HUES48 (cell line): ENCODE measurements around the gene WDR87.

Experiments used
- H3K27ac ChIP-seq: one replicate; pipeline ENCODE4 v1.7.0; 2013; ENCODE audit warnings: low read depth, low read length, inconsistent platforms
- H3K27me3 ChIP-seq: 2 replicates; pipeline ENCODE4 v1.6.1; 2013; ENCODE audit warnings: mild to moderate bottlenecking, low read length; ENCODE audit not compliant: control insufficient read depth, insufficient read depth
- H3K36me3 ChIP-seq: 2 replicates; pipeline ENCODE4 v1.6.1; 2013; ENCODE audit warnings: low read length; ENCODE audit not compliant: control insufficient read depth, insufficient read depth
- H3K4me1 ChIP-seq: 2 replicates; pipeline ENCODE4 v1.6.1; 2013; ENCODE audit warnings: mild to moderate bottlenecking, low read length; ENCODE audit not compliant: control insufficient read depth, insufficient read depth
- H3K4me3 ChIP-seq: 2 replicates; pipeline ENCODE4 v1.5.1; 2013; ENCODE audit warnings: mild to moderate bottlenecking, low read depth, low read length
- H3K9ac ChIP-seq: 2 replicates; pipeline ENCODE4 v1.6.1; 2013; ENCODE audit warnings: mild to moderate bottlenecking, low read depth, low read length, moderate library complexity
- H3K9me3 ChIP-seq: 2 replicates; pipeline ENCODE4 v1.6.1; 2013; ENCODE audit warnings: low read length; ENCODE audit not compliant: control insufficient read depth, insufficient read depth

The WDR87 gene

DNA sequence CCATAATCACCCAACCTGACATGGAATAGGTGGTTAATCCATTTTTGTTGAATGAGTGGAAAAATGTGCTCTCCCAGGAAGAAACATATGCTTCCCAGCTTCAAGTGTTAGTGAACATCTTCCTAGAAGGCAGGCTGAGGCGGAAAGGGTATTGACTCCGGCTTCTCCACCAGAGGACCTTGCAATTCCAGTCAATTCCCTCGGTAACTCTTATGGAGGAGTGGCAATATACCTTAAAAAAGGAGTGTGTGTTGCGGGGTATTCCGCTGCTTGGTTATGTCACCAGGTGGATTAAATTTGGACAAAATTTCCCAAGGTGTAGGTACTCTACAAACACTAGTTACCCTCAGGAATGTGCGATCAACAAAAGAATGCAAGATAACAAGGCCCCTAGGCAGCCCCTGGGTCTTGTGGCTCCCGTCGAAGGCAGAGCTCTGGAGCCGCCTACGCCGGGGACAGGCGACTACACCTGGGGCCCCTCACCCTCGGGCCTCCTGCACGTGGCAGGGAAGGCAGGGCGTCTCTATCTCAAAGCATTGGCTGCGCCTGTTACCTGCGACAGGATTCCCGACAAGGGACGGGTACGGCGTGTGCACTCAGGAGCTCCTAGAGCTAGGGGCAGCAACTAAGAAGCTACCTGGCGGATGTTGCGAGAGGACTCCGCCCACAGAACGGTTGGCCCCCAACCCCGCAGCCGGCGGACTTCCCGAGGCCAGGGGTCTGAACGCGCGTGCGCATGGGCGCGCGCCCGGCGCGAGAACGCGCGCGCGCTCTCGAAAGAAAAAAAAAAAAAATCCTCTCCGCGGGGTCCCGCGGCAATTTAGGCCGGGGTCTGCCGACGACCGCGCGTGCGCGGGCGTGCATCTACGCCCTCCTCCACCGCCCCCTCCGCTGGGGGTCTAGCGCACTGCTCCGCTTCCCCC lies at the start of gene WDR87:
WDR87 (minus strand) TSS at position 649 of the 923 bp plus-strand sequence. CDS start 8,355 bp downstream, outside the sequence.
- H3K27me3 ChIP-seq = no peaks in the 10 kb centered on the region; the same call in 1 of the 2 replicates
- H3K27ac ChIP-seq = peak within 1 kb of the TSS; percentile 97
- peak within 1 kb of the TSS; percentile 94 for H3K4me3 ChIP-seq
- peaks cover 23% of the 10 kb centered on the region for H3K4me1 ChIP-seq
- peak within 1 kb of the TSS; percentile 87 for H3K9ac ChIP-seq
- no peaks in the 10 kb centered on the region for H3K36me3 ChIP-seq
- H3K9me3 ChIP-seq = no peaks in the 10 kb centered on the region

DNA sequence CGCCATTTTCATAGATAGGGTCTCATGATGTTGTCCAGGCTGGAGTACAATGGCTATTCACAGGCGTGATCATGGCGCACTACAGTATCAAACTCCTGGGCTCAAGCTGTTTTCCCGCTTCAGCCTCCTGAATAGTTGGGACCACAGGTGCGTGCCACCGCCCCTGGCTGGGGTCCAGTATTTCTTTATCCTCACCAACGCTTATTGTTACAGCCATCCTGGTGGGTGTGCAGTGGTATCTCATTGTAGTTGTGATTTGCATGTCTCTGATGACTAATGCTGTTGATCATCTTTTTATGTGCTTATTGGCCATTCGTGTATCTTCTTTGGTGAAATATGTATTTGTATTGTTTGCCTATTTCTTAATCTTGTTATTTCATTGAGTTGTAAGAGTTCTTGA lies 49.6 kb upstream of the WDR87 start:
- Histone ChIP-seq H3K27me3 (no peaks in the 10 kb centered on the region), H3K9ac (no peak overlapping the region), H3K4me1 (peaks cover 18% of the 10 kb centered on the region), H3K9me3 (peaks cover 2% of the 10 kb centered on the region; the same call in 1 of the 2 replicates), H3K36me3 (no peaks in the 10 kb centered on the region), H3K27ac (no peak overlapping the region), H3K4me3 (no peak overlapping the region)

DNA sequence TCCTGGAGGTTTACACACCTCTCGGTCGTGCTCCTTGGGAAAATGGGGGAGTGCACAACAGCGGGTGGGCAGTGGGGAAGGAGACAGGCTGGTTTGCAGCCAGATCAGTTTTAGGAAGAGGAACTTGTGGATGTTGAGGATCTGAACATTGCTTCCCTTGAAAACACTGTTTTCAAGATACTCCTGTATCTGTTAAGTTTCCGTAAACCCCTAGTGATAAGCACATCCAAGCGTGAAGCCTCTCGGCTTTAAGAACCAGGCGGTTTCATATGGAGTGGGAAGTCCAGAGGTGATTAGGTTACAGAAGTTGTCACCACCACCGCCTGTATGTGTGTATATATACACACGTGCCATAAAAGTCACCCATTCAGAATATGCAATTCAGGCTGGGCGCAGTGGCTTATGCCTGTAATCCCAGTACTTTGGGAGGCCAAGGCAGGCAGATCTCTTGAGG lies 48.1 kb upstream of the WDR87 start:
- peak overlapping the region; percentile 73 for H3K27ac ChIP-seq
- no peaks in the 10 kb centered on the region for H3K36me3 ChIP-seq
- no peaks in the 10 kb centered on the region for H3K27me3 ChIP-seq
- no peak overlapping the region for H3K4me3 ChIP-seq
- H3K4me1 ChIP-seq = peaks cover 18% of the 10 kb centered on the region
- H3K9me3 ChIP-seq = peaks cover 2% of the 10 kb centered on the region; the same call in 1 of the 2 replicates
- no peak overlapping the region; the same call in 1 of the 2 replicates for H3K9ac ChIP-seq

DNA sequence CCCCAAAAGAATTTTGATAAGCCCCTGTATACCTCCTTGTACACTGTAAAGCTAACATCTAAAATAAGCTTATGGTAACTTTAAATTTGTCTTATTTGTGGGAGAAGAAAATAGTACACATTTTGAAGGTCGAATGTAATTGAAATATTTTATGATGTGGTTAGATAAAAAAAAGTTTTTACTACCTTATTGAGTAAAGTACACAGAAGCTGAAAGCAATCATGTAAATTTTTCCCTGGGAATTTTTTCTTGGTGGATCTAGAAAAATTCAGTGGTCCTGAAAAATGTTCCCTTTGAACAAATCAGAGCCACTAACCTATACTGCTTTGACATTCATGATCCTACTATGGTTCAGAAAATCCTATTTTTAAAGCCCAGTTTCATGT lies 47.5 kb upstream of the WDR87 start:
- H3K27me3 ChIP-seq = no peaks in the 10 kb centered on the region
- no peak overlapping the region for H3K4me3 ChIP-seq
- H3K27ac ChIP-seq = peak overlapping the region; percentile 73
- peaks cover 2% of the 10 kb centered on the region; the same call in 1 of the 2 replicates for H3K9me3 ChIP-seq
- no peaks in the 10 kb centered on the region for H3K36me3 ChIP-seq
- no peak overlapping the region for H3K9ac ChIP-seq
- peaks cover 18% of the 10 kb centered on the region for H3K4me1 ChIP-seq

DNA sequence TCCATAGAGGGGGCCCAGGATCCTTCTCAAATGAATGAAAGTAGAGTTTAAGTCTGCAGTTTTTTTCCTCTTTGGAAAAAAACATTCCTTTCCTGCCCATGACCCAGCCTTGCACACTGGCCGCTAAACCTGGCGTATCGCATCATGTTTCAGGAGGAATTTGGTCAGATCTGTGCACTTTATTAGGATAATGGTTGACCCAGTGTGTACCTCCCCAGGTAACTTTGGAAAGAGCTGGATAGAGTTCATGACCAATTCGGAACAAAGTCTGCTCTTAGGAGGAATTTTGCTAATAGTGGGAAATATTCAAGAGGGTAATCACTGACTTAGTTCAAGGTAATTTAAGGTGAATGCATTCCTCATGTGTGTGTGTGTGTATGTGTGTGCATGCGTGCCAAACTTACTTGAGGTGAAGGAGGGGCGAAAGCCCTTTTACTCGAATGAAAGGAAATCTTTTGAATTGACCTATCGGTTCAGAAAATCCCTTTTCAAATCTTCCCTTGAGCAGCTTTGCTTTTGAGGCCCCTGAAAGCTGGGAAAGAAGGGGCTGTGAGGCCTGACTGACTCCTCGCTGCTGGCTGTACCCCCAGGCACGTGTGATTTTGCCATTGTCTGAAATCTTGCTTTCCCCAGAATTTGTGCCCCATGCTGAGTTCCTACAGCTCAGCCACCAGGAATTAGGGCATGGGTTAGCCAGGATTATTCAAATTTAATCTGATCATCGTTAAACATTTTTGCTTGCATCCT lies 47.0 kb upstream of the WDR87 start:
- Histone ChIP-seq H3K27me3 (no peaks in the 10 kb centered on the region), H3K4me3 (no peak overlapping the region), H3K36me3 (no peaks in the 10 kb centered on the region), H3K27ac (peak overlapping the region; percentile 73), H3K4me1 (peaks cover 18% of the 10 kb centered on the region), H3K9me3 (peaks cover 2% of the 10 kb centered on the region; the same call in 1 of the 2 replicates), H3K9ac (peak overlapping the region; percentile 2; the same call in 1 of the 2 replicates)

DNA sequence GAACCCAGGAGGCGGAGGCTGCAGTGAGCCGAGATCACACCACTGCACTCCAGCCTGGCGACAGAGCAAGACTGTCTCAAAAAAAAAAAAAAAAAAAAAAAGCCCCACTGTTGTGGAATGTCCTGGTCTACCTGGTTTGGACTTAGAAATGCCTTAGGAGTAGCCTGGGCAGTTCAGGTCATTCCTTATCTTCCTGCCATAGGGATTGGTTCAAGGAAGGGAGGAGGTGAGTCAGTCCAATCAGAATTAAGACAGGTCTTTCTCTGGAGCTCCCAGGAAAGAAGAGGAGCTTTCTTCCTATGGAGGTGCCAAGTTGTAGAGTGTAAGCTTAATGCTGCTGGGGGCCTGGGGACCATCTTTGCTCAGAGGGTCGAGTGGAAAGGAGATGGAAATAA lies 45.4 kb upstream of the WDR87 start:
- Histone ChIP-seq H3K36me3 (no peaks in the 10 kb centered on the region), H3K27me3 (no peaks in the 10 kb centered on the region), H3K27ac (no peak overlapping the region), H3K4me3 (no peak overlapping the region), H3K9me3 (no peaks in the 10 kb centered on the region), H3K4me1 (peaks cover 18% of the 10 kb centered on the region), H3K9ac (no peak overlapping the region)

DNA sequence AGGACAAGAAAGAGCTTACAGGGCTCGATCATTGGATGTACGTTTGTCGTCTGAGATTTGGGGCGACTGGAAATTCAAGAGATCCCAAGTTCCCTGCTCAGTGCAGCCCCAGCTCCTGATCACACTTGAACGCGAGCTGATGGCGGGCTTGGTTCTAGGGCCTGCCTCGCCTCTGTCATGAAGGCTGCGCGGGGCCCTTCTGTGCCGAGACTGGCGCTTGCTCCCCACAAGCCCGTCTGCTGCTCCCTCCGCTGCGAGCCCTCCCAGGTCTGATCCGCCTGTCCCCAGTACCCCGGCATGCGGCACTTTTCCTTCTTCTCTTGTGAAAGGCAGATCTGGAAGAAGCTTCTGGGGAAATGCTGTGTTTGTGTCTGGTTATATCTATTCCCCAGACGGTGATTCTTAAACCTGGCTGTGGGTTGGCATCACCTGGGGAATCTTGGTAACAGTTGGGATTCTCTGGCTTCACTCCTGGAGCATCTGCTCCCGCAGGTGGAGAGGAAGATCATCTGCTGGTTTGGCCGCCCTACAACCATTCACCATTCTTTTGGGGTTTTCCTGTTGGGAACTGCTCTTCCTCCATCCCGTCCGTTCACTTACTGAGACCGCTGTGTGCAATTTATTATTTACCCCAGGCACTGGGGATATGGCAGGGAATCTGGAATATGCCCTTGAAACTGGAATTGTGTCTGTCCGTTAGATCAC lies 44.2 kb upstream of the WDR87 start:
- Histone ChIP-seq H3K27me3 (no peaks in the 10 kb centered on the region), H3K4me1 (peaks cover 18% of the 10 kb centered on the region), H3K9me3 (no peaks in the 10 kb centered on the region), H3K36me3 (no peaks in the 10 kb centered on the region), H3K9ac (no peak overlapping the region), H3K27ac (no peak overlapping the region), H3K4me3 (no peak overlapping the region)

DNA sequence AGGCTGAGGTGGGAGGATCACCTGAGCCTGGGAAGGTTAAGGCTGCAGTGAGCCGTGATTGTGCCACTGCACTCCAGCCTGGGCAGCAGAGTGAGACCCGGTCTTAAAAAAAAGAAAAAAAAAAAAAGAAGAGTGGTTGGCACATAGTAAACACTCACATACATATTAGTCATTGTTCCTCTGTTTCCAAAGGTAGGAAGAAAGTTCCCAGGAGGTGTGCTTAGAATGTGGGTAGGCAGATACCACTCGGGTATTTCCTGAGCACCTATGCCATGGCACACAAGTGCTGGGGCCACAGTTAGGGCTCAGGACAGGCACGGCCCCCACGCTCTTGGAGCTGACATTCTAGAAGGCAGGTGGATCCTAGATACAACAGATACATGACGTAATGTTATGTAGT lies 42.0 kb upstream of the WDR87 start:
- Histone ChIP-seq H3K27me3 (no peaks in the 10 kb centered on the region), H3K4me3 (no peak overlapping the region), H3K36me3 (no peaks in the 10 kb centered on the region), H3K27ac (no peak overlapping the region), H3K4me1 (peaks cover 5% of the 10 kb centered on the region), H3K9ac (no peak overlapping the region), H3K9me3 (no peaks in the 10 kb centered on the region)

DNA sequence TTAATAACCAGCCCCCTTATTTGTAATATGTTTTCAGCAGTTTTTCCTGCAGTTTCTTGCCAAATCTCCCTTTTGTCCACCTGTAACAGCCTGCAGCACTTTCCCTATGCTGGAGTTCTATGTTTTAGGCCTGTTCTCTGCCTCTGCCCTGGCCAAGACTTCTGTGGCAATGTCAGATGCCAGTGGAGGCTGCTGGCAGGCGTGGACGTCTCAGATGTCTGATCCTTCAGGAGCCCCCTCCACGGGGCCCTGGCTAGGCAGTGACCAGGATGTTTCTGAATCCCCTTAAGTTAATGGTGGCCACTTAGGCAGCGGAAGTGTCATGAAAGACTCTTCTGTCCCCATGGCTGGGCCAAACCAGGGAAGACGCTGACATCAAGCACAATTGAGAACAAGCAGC lies 41.4 kb upstream of the WDR87 start:
- Histone ChIP-seq H3K9me3 (no peaks in the 10 kb centered on the region), H3K4me3 (no peak overlapping the region), H3K9ac (no peak overlapping the region), H3K27me3 (no peaks in the 10 kb centered on the region), H3K27ac (no peak overlapping the region), H3K36me3 (no peaks in the 10 kb centered on the region), H3K4me1 (no peaks in the 10 kb centered on the region)

DNA sequence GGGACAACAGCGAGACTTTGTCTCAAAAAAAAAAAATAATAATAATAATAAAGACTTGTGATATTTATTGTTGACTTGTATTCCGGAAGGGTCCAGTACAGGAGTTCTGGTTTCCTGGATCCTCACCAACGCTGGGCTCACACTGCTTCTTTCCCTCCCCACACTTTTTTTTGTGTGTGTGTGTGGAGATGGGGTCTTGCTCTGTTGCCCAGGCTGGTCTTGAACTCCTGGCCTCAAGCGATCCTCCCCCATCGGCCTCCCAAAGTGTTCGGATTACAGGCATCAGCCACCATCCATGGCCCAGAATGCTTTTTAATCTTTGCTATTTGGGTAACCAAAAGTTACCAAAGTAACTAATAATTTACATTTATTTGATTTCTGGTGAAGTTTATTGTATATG lies 39.7 kb upstream of the WDR87 start:
- H3K9ac ChIP-seq = no peak overlapping the region
- H3K4me1 ChIP-seq = no peaks in the 10 kb centered on the region
- no peaks in the 10 kb centered on the region for H3K36me3 ChIP-seq
- H3K27me3 ChIP-seq = no peaks in the 10 kb centered on the region
- H3K4me3 ChIP-seq = no peak overlapping the region
- no peak overlapping the region for H3K27ac ChIP-seq
- no peaks in the 10 kb centered on the region for H3K9me3 ChIP-seq
